GM19025 (cell line): ENCODE results near the gene EPHB2.
"Not testable (repeated sequence)": the region's sequence is repeated elsewhere in the genome, so short reads cannot be mapped to it uniquely, and the experiment has no call there.

Source experiments
- ATAC-seq: cut with Tn5 transposase; IDR thresholded peaks from one replicate; pipeline ENCODE4 v1.9.1; 2021; ENCODE audit warnings: mild to moderate bottlenecking, low read depth, moderate library complexity; ENCODE audit not compliant: unreplicated experiment

Gene EPHB2

DNA sequence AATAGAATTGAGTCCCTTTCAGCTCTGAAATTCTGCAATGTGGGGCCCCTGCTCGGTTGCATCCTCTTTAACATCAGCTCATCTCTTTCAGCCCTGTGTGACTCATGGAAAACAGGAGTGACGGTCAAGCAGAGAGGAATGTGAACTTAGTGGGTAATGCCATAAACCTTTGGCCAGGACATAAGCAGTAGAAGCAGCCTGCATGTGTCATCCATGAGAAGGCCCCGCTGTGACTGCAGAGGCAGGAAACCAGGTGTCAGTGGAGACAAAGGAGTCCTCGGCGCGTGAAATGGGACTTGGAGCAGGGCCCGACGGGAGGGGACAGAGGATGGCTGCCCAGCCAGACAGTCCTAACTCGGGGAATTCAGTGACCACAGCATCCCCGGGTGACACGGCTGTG is 21.1 kb upstream of the EPHB2 start:
- ATAC-seq, result no peak

DNA sequence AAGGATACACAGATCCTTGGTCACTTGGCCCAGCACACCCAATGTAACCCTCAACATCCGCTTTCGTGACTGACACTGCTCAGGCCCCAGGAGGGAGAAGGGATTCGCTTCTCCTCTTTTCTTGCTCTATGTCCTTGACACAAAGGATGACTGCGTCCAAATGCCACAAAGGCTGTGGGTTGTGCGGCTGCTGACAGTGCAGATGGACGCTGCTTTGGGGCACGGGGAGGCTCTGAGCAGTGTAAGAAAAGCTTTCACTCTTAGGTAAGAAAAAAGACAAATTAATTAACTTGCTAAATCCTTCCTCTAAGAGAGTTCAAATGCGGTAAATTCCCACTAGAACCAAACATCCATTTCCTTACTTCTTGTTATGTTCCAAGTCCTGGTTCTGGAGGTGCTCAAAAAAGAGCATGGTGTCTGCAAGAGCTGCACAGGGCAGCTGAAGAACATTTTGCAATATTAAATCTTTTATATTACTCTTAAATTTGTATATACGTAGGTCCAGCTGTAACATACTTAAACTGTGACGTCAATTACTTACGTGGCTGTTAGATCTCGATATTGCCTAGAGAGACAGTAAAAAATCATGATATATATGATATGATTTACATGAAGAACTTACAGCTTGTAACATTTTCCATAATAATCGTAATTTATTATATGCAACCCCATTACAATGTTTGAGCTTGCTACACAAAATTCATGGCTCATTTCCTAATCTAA is 19.4 kb upstream of the EPHB2 start:
- no peak for ATAC-seq

DNA sequence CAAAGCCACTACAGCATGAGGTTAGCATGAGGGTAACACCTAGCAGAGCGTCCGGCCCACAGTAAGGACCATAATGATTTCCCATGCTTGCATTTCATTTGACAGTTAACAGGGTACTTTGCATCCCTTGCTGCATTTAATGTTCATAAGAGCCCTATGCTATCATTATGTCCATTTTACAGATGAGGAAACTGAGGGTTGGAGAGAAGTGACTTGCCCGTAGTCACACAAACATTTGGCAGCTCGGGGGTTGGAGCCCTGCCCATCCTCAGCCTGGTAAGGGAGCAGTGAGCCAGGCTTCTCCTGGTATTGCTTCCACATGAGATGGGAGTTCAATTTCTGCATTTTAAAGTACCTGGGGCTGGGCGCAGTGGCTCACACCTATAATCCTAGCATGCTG is 16.5 kb upstream of the EPHB2 start:
- no peak for ATAC-seq

DNA sequence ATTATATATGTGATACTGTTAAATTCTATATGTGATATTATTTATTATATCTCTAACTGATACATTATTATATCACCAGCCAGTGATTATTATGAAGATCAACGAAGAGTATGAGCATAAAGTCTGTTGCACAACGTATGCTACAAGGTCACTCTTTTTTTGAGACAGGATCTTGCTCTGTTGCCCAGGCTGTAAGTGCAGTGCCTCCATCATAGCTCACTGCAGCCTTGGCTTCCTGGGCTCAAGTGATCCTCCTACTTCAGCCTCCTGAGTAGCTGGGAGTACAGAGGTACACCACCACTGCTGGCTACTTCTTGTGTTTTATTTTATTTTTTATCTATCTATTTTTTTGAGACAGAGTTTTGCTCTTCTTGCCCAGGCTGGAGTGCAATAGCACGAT is 14.0 kb upstream of the EPHB2 start:
- ATAC-seq, result no peak

DNA sequence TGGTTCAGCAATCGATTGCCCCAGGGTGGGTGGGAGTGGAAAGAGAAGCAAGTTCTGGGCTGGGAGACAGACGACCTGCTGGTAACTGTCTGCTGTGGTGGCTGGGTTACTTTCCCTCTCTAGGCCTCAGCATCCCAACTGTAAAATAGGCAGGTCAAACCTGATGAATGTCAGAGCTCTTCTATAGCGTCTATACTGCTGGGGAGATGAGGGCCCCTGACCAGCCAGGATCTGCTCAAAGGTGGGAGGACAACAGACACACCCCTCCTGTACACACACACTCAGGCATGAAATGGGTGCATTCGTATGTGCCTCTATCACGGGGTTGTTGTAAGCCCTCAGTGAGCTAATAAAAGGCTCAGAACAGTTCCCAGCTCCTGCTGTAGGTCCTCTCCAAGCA is 12.7 kb upstream of the EPHB2 start:
- no peak for ATAC-seq

DNA sequence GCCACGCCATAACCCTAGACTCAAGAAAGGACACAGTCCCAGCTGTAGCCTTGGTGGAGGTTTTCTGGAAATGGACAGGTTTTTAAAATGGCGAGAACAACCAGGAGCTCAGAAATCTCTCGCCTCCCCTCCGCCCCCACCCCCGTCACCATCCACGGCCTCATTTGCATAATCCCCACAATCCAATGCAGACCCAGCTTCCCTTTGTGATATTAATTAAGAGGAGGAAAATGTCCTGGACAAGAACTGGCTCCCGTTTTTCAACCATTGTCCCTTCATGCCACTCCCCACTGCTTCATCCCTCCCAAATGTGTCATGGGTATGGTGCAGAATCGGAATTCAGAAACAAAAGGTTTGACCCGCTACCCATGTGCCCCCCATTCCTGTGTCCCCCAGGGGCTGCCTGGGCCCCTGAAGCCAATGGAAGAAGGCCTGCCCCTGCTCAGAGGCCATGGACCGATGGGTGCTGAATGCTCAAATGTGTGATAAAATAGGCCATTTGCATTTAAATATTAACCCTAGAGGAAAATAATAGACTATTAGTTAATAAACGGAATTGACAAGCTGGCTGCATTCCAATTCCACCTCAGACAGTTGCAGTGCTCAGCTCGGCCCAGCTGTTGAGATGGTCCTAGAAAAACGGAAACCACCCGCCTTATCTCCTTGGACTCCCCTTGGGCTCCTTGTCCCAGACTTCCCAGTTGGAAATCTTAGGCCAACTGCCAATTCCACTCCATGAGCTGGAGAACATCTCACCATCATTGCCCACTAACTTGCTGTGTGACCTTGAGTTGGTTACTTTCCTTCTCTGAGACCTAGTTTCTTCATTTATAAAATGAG is 10.7 kb upstream of the EPHB2 start:
- no peak for ATAC-seq

DNA sequence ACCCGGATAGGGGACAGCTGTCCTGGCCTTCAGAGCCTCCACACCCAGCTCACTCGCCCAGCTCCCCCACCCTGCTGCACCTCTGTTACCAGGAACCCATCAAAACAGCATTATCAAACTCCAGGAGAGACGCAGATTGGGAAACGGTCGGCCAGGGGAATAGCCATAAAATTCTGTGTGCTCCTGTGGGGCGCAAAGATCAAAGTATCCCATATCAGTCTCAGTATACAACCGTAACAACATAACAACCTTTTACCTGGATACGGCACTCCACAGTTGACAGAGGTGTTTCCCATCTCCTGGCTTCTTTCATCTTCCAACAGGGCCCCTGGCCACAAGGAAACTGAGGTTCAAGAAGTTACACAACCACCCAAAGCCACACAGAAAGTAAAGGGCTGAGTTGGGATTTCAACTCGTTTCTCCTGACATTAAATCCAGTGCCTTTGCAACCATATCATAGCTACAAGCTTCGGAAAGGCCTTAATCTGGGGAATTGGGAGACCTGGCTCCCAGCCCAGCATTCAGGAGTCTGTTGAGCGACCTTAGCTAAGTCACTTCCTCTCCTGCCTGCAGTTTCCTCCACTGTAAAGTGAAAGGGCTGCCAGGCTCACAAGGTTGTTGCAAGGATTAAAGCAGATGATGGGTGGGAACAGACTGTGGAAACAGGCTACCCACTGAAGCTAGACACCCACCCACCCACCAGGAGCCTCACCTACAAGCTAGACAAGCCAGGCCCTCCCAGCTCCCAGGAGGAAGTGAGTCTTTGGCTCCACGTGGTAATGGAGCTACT is 8.1 kb upstream of the EPHB2 start:
- no peak for ATAC-seq

DNA sequence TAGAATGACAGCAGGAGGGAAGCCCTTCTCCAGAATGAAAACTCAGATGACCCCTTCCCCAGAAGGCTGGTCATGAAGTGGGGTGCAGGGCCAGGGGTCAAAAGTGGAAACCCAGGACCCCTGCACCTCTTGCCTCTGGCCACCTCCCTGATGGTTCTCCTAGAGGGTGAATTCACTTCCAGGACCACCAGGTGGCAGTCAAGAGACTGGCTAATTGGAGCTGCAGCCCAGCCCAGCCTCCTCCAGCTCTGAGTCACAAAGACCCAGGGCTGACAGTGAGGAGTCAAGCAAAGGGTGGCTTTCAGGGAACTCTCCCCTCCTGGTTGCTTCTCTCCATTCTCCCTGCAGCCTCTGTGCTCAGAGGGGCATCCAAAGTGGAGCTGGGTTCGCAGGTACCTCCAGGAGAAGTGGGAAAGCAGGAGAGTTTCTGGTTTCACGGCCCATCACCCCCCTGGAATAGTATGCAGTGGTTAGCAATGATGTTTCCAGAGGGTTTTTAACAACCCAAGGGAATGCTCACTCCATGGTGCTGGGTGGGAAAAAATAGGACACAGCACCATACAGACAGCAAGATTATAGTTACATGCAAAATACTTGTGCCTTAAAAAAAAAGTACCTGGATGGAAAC is 6.1 kb upstream of the EPHB2 start:
- ATAC-seq, result no peak

DNA sequence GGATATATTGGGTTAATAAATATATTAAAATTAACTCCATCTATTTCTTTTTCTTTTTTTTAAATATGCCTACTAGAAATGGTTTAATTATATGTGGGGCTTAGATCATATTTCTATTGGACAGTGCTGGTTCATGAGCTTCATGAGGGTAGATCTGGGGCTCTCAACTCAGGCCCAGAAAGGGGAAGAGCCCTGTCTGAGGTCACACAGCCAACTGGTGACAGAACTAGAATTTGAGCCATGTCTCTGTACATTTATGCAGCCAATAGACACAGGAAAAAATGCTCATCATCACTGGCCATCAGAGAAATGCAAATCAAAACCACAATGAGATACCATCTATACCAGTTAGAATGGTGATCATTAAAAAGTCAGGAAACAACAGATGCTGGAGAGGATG is 5.1 kb upstream of the EPHB2 start:
- no peak for ATAC-seq

DNA sequence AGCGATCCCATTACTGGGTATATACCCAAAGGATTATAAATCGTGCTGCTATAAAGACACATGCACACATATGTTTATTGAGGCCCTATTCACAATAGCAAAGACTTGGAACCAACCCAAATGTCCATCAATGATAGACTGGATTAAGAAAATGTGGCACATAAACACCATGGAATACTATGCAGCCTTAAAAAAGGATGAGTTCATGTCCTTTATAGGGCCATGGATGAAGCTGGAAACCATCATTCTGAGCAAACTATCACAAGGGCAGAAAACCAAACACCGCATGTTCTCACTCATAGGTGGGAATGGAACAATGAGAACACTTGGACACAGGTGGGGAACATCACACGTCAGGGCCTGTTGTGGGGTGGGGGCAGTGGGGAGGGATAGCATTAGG is 4.5 kb upstream of the EPHB2 start:
- ATAC-seq, result not testable (repeated sequence)

DNA sequence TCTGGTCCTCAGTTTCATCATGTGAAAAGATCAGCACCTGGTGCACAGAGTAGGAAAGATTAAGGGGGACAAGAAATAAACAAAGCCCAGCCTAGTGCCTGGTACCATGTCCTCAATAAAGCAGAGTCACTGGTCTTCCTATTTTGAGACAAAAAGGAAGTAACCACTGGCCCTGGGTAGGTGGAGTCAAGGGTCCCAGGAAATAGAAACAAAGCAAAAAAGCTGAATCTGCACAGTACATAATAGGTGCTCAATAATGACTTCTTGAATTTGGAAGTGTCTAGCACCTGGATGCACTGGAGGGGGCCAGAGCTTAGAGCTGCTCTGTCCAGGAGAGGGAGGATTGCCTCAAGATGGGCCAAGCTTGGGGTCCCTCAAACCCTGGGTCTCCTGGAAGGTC is 1.9 kb upstream of the EPHB2 start:
- no peak for ATAC-seq

DNA sequence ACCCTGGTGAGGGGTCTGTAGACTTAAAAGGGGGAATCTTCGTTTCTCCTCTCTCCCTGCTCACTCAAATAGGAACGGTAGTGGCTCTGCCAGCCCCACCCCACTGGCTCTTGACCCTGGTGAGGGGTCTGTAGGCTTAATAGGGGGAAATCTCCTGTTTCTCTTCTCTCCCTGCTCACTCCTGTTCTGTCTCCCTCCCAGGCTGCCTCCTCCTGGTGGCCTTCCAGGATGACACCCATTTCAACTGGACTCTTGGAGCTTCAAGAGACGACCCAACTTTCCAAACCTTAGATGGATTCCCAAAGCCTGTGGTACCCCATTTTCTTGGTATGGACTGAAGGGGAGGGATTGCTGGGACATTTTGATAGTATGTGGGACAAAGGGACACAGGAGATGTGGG is 1.4 kb upstream of the EPHB2 start:
- no peak for ATAC-seq

DNA sequence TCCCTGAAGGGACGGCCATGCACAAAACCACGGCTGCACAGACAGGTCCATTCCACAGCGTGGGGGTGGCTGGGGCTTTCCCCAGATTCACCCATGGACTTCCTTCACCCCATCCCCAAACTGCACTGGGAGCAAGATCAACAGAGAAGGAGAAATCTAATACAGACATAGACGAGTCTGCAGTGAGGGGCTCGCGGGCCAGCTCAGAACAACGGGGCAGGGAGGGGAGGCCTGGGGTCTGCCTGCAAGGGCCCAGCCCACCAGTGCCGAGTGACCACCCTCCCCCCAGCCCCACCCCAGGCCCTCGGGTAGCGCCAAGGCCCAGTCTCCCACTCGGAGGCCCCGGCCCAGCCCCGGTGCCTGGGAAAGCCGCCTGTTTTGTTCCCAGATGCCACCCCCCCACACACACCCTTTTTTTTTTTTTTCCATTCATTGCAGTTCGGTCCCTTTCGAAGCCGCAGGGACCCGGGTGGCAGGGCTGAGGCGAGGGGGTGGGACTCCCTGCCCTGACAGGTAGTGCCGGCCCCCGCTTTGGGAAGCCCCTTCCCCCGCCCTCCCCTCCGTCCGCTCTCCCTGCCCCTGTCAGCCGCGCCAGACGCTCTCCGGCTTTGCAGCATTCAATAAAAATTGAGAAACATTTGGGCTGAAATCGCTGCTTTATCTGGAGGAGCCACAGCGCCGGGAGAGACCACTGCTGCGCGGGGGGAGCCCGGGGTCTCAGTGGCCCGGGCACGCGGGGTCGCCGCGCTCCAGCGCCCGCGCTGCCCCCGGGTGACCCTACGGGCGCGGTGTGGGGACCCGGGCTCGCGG is 543 bp upstream of the EPHB2 start:
- no peak for ATAC-seq

DNA sequence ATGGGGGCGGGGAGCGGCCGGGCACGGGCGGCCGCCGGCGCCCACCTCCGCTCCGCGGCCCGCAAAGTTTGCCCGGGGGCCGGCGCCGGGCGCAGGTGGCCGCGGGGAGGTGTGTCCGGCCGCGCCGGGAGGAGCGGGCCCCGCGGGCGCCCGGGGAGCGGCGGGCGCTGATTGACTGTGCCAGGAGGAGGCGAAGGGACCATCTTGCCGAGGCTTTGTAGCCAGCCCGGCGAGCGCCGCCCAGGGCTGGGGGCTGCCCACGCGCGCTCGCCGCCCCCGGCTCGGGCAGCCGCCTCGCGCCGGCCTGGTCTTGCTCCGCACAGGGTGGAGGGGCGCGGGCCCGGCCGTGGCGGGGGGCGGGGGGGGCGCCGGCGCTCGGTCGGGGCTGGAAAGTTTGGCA is 432 bp downstream of the EPHB2 start:
- ATAC-seq, result no peak

DNA sequence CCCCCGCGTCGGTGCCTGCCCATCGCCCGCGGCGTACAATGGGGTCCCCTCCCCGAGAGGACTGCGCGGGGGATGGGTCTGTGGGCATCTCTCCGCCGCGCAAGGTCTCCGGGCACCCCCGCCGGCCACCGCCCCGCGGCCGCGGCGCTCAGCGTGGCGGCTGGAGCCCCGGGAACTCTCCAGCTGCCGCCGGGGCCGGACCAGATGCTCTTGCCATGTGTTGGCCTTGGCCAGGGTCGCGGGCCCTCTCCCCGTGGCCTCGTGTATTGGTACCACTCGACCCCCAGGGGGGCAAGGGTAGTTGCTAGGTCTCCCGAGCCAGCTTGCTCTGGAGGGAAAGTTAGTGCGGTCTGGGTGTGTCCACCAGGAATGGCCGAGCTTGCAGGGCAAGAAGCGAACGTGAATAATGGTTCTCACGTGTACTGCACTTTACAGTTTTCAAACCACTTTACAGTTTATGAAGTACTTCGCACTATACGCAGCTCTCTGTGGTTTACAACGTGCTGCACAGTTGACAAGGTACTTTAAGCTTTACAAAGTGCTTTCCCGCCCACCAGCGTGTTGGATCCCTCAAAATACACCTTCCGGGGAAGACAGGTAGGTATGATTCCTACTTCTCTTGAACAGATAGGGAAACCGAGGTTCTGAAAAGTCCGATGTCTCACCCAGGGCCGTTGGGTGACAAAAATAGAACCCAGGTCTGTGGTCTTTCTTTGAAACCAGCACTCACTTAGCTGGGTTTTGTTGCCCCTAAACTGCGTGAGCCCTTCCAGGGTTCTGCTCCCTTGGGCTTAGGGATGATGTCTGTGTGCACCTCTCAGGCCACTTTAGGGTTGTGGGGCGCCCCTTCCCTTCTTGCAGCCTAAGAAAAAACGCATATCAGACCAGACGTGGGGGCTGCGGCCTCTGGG is 1.2 kb downstream of the EPHB2 start:
- ATAC-seq, result no peak

DNA sequence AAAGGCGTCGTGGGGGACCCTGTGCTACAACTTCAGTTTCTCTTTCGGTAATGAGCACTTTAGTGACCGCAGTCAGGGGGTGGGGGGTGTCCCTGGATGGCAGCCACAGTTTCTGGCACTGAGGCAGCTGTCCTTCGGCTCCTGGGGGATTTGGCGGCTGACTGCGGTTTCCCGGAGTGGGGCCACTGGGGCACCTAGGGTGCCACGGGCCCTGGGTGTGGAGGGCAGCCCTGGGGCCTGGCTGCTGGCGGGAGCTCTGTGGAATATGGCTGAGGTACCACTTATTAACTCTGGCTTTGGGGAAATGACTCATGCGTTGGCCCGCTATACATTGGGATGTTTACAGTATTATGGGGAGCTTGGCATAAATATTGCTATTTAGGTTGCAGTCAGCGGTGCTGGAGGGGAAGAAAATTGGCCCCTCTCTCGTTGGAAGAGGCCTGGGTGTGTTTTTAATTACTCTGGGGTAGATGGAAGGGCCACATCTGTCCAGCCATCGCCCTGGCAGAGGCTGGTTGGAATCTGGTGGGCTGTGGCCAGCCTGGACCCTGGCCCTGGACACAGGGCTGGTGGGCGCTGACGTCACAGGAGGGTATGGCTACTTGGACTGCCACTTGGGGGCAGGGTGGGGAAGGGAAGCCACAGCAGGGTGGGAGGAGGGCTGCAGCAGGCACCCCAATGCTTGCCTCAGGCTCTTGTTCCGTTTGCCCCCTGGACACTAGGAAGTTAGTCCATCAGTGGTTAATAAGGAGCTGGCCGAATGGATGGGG is 2.0 kb downstream of the EPHB2 start:
- no peak for ATAC-seq

DNA sequence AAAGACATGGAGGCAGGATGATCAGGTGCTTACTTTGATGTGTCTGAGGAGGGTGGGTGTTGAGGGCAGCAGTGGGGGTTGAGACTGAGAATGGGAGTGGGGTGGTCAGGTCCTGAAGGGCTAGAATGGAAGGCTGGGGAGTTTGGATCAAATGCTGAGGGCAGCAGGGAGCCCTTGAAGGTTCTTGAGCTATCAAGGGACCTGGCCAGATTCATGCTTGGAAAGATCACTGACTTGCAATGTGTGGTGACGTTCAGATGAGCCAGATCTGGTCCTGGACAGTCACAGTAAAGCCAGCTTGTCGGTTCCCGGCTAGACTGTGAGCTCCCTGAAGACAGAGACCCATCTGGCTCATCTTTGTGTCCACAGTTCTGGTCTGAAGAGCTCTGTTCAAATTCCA is 3.8 kb downstream of the EPHB2 start:
- no peak for ATAC-seq

DNA sequence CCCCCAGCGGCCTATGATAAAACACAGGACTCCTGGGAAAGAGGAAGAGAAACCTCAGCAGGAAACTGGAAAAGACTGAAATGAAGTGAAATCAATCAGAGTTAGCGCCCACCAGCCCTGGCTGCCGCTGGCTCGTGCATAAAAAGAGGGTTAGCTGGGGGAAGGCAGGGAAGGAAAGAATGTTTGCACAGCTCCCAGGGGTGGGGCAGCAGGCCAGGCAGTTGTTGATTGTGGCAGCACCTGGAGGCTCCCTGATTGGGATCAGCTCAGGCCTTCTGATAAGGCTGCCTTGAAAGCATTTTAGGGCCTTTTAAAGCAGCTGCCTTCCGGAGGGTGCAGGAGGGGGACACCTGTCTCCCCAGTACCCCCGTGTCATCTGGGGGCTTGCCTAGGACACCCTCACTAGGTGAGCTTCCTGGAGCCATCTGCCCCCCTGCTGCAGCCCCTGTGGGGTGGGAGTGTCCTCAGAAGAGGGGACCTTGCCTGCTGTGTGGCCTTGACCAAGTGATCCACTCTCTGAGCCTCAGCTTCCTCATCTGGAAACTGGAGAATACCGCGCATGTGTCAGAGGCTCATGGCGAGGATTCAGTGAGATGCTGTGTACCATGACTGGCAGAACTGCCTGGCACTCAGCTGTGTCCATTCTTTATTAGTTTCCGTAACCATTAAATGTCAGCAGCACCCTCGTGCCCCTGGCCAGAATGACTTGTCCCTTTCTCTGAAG is 6.6 kb downstream of the EPHB2 start:
- no peak for ATAC-seq
